Measurements from ENCODE around the gene AGO4.
A peak's percentile ranks its signal among the peaks of the same experiment; 100 is the strongest.
"Not testable (repeated sequence)": the region's sequence is repeated elsewhere in the genome, so short reads cannot be mapped to it uniquely, and the experiment has no call there.

AGO4 gene

DNA sequence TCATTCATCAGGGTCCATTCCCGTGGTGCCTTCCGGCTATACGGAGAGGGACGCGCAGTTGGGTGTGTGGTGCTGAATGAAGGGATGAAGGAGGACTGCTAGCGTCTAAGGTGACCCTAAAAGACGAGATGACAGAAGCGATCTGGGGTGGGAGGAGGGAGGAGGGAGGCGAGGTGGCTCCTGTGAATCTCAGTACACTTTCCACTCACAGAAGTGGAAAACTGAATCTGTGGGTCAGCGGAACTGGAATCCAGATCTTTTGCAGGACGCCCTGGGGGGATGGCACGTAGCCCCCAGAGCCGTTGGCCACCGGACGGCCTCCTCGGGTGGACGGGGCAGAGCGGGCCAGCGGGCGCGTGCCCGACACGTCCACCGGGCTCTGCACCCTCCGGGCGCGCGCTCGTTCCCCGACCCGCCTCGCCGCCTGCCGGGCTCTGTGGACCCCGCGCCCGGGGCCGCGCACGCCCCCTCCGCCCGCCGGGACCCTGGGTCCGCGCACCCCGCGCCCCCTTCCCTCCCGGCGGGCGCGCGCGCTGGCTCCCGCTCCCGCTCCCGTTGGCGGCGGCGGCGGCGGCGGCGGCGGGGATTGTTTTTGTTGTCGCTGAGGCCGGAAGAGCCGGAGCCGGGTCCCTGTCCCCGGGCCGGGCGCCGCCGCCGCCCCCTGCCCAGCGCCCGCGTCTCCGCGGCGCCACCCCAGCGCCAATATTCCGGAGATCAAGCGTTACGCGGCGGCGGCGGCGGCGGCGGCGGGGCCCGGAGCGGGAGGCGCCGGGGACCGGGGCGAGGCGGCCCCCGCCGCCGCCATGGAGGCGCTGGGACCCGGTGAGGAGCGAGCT lies at the start of gene AGO4:
Gene AGO4 (plus strand): TSS at position 403 of the 836 bp plus-strand sequence. CDS start 401 bp downstream, at position 804.
- peak in 1 of 2 donors; percentile 4 for DNase-seq (ENCODE audit: low read depth in 2 of 2)

DNA sequence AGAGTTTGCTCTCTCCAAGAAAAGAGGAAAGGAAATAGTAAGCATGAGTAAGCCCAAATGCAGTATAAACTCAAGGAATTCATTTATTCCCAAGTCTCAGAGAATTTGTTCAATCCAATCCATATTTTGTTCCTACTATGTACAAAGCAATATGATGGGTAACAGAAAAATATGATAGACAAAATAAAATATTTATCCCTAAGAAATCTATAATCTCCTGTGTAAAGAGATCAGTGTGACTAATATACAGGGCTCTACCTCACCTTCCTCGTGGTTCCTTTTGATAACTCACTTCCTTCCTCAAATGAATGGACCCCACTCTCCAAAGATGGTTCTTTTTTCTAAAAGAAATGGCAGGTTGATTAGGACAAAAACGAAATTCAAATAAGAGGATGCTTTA lies 45.7 kb upstream of the AGO4 start:
- no peak for DNase-seq (ENCODE audit: low read depth in 2 of 2)

DNA sequence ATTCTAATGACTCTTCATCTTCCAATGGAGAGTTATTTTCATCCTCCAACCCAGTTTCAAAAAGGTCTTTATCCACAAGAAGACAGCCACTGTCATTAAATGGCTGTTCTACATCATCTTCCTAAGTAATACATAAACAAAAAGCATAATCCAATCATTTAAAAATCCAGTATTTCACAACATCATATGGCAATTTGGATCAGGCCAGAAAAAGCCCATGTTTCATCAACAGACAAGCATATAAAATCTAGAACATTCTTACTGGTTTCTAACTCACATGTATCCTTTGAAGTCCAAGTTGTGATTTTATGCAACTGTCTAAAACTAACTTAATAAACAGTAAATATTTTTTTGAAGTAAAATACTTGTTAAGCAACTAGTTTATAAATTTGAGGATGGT lies 44.6 kb upstream of the AGO4 start:
- DNase-seq (ENCODE audit: low read depth in 2 of 2) = no peak

DNA sequence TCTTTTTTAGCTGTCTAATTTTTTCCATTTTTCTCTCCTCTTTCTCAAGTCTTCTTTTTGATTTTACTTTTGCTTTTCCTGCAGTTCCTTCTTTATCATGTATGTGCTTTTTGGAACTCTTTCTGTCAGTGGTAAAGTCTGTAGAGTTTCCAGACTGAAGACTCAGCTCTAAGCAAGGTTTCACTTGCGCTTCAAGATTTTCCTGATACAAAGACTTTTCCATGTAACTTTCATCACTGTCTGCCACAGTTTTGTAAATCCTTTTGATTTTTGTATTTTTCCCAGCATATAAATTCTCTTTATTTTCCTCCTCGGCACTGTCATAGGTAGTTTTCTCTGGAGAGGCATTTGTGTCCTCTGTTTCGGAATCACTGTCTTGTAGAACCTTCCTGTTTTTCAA lies 43.5 kb upstream of the AGO4 start:
- DNase-seq (ENCODE audit: low read depth in 2 of 2) = no peak

DNA sequence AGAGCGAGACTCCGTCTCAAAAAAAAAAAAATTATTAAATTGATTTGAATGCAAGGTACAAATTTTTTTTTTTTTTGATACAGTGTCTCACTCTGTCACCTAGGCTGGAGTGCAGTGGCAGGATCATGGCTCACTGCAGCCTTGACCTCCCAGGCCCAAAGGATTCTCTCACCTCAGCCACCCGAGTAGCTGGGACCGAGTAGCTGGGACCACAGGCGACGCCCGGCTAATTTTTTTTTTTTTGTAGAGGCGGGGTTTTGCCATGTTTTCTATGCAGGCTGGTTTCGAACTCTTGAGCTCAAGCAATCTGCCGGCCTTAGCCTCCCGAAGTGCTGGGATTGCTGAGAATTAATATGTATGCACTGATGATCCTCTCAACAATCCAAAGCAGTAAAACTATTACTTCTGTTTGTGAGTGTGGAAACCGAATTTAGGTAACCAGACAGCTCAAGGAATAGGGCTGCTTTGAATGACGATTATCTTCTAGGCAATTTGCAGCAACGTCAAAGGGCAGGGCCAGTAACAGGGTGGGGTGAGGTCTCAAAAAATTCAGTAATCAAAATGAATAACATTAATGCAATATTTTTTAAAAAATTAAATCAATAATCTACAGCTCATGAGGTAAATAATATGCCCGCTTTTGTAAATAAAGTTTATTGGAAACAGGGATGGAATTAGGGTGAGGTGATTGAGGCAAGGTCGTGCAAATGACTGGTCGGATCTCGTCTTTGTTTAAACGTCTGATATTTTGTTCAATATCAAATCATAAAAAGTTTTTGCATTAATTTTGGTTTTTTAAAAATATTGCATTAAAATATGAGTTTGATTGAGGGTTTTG lies 39.2 kb upstream of the AGO4 start:
- no peak for DNase-seq (ENCODE audit: low read depth in 2 of 2)

DNA sequence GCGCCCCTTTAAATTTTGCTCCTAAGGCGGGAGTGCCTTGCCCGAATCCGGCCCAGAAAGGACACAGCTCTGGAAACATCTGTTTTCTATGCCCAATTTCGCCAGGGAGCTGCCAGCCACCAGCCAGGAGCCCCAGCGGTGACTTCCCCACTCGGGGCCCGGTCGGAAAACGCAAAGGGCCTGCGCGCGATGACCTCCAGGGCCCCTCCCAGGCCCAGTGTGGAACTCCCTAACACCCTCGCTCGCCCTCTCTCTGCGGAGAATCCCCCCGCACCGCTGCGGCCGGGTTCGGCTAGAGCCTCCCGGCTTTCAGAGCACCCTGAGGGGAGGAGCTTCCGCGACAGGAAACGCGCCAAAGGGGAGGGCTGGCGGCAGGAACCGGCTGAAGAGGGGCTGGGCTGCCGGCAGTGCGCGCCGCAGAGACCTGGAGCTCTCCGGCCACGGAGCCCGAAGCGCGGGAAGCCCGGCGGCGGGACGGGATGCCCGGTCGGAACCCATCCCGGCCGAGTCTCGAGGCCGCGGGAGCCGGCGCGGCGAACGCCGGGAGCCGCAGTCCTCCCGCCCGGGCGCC lies 38.5 kb upstream of the AGO4 start:
- peak; percentile 48 to 62 for DNase-seq (ENCODE audit: low read depth in 2 of 2)

DNA sequence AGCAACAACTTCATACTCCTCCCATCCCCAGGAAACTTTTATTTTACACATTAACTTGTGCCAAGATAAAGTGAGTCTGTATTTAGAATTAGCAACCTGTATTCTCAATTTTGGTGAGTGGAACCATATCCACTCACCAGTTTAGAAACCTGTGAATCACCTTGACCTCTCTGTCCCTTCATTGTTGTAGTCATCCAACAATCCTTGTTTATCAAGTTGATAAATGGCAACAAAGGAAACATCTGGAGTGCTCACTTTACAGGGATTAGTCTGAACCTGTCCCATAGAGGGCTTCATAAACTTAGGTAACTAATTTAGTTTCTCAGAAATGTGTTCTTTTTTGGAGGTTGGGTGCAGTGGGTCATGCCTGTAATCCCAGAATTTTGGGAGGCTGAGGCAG lies 34.1 kb upstream of the AGO4 start:
- no peak for DNase-seq (ENCODE audit: low read depth in 2 of 2)

DNA sequence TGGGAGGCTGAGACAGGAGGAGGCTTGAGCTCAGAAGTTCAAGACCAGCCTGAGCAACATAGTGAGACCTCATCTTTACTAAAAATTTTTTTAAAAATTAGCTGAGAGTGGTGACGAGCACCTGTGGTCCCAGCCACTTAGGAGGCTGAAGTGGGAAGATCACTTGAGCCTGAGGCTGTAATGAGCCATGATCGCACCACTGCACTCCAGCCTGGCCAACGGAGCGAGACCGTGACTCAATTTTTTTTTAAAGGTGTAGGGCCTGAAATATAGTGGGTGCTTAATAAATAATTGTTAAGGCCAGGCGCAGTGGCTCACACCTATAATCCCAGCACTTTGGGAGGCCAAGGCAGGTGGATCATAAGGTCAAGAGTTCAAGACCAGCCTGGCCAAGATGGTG lies 31.6 kb upstream of the AGO4 start:
- DNase-seq (ENCODE audit: low read depth in 2 of 2) = not testable (repeated sequence)

DNA sequence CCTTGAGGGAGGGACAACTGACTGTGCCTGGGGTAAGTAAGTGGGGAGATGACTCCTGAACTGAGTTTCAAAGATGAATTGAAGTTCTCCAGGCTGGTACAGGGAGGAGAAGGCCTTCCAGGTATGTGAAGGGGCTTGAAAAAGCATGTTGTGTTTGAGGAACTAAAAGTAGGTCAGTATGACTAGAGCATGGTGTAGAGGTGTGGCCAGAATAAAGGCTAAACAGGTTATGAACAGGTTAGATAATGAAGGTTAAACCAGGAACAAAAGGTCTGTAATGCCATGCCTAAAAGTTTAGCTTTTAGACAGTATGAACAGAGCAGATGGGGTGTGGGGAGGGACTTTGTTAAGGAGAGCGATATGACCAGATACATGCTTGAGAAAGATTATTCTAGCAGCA lies 30.7 kb upstream of the AGO4 start:
- DNase-seq (ENCODE audit: low read depth in 2 of 2) = no peak

DNA sequence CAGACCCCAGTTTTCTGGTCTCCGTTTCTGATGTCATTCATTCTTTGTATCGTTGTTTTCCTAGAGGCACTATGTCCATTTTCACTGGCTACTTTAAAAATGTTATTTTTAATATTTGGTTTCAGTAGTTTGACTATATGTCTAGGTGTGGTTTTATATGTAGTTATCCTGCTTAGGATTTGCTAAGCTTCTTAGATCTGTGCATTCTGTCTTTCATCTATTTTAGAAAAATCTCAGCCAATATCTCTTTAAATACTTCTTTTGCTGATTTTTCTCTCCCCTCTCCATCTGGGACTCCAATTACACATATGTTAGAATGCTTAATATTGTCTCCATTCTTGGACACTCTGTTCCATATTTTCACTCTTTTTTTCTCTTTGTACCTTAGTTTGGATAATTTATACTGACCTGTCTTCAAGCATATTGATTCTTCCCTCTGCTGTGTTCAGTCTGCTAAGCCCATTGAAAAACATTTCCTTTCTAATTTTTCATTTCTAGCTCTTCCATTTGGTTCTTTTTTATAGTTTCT lies 24.7 kb upstream of the AGO4 start:
- no peak for DNase-seq (ENCODE audit: low read depth in 2 of 2)

DNA sequence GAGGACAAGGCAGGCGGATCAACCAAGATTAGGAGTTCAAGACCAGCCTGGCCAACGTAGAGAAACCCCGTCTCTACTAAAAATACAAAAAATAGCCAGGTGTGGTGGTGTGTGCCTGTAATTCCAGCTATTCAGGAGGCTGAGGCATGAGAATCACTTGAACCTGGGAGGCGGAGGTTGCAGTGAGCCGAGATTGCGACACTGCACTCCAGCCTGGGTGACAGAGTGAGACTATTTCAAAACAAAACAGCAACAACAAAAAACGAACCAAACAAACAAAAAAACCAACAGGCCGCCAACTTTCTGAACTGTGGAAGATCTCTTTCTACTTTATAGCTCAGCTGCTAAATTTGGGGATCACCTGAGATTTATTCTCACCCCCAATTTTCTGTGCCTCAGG lies 23.5 kb upstream of the AGO4 start:
- not testable (repeated sequence) for DNase-seq (ENCODE audit: low read depth in 2 of 2)

DNA sequence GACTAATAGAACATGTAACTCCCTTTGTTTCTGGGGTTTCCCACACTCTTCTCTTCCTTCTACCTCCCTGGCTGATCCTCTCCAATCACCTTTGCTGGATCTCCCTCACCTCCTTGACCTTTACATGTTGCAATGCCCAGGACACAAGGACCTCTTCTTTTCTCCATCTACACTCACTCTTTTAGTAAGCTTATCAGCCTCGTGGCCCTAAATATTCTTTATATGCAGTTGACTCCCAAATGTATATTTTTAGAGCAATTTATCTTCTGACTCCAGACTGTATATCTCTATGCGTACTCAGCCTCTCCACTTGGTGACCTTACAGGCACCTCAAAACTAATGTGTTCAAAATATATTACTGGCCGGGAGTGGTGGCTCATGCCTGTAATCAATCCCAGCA lies 19.7 kb upstream of the AGO4 start:
- no peak for DNase-seq (ENCODE audit: low read depth in 2 of 2)

DNA sequence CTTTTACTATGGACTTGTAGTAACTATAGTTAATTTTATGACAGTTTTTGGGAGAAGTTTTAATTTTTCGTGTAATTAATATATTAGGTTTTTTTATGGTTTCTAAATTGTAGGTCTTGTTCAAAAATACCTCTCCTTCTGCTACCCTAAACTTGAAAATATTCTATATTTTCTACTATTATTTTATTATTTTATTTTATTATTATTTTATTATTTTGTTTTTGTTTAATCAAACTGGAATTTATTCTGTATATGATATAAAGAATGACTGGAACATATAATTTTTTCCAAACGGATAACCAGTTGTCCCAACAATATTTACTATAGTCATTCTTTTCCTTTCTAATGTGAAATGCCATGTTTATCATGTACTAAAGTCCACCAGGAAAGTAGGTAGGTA lies 17.1 kb upstream of the AGO4 start:
- DNase-seq (ENCODE audit: low read depth in 2 of 2) = no peak

DNA sequence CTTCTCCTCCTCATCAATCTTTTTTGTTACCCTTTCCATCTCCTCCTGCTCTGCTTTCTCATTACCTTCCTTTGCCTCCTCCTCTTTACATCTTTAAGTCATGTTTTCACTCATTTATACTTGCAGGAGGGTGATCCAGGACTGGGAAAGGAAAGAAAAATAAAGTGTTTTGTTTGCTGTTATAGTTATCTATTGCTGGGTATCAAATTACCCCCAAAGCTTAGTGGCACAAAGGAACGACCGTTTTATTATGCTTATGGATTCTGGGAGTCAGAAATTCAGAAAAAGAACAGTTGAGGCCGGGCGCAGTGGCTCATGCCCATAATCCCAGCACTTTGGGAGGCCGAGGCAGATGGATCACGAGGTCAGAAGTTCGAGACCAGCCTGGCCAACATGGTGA lies 12.5 kb upstream of the AGO4 start:
- no peak for DNase-seq (ENCODE audit: low read depth in 2 of 2)

DNA sequence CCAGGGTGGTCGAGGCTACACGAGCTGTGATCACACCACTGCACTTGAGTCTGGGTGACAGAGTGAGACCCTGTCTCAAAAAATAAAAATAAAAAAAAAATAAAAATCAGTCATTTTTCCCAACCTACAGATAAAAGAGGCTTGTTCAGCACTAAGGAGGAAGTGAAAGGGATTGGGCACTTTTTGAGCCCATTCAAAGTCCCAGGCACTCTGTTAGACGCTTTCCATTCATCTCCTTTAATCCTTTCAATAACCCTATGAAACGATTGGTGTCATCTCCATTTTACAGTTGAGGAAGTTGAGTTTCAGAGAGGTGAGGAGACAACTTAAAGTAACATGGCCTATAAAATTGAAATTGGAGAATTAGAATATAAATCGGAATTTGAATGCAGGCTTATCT lies 10.4 kb upstream of the AGO4 start:
- no peak for DNase-seq (ENCODE audit: low read depth in 2 of 2)

DNA sequence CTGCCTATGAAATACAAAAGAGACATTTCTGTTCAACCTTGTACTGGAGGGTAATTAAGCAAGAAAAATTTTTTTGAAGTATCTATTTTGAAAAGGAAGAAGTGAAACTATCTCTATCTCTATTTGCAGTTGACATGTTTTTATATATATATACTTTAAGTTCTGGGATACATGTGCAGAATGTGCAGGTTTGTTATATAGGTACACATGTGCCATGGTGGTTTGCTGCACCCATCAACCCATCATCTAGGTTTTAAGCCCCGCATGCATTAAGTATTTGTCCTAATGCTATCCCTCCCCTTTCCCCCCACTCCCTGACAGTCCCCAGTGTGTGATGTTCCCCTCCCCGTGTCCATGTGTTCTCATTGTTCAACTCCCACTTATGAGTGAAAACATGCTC lies 9.8 kb upstream of the AGO4 start:
- not testable (repeated sequence) for DNase-seq (ENCODE audit: low read depth in 2 of 2)

DNA sequence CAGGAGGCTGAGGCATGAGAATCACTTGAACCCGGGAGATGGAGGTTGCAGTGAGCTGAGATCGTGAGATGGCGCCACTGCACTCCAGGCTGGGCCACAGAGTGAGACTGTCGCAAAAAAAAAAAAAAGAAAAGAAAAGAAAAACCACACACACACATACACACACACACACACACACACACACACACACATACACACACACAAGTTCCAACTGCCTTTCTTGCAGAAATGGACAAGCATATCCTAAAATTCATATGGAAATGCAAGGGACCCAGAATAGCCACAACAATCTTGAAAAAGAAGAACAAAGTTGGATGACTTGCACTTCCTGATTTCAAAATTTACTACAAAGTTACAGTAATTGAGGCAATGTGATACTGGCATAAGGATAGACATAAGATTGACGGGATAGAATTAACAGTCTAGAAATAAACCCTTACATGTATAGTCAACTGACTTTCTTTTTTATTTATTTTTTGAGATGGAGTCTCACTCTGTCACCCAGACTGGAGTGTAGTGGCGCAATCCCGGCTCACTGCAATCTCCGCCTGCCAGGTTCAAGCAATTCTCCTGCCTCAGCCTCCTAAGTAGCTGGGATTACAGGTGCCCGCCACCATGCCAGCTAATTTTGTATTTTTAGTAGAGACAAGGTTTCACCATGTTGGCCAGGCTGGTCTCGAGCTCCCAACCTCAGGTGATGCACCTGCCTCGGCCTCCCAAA lies 7.5 kb upstream of the AGO4 start:
- not testable (repeated sequence) for DNase-seq (ENCODE audit: low read depth in 2 of 2)

DNA sequence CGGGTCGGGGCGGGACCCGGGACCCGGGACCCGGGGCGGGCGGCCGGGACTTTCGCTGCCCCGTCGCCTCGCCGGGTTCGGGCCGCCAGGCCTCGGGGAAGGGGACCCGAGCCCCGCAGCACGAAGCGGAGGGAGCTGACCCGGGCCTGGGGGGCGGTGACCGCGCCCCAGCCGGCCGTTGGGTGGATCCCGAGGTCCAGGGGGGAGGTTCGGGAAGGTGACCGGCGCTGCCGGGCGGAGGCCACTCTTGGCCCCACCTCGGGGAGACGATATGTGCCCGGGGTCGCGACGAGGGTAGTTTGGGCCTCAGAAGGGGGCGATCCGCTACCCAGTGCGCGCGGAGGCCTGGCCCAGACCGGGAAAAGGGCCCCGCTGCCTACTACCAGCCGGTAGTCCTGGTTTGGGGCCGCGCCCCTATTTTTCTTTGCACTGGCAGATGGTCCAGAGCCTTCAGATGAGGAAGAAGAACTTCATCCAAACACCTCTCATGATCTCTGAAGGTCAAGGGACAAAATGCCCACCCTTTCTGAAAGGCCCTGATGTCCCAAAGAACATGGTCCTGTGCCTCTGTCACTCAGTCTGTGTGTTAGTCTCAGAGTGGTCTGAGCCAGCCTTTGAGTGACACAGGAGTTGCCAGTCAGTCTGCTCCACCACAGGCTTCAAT lies 766 bp downstream of the AGO4 start:
- no peak for DNase-seq (ENCODE audit: low read depth in 2 of 2)

DNA sequence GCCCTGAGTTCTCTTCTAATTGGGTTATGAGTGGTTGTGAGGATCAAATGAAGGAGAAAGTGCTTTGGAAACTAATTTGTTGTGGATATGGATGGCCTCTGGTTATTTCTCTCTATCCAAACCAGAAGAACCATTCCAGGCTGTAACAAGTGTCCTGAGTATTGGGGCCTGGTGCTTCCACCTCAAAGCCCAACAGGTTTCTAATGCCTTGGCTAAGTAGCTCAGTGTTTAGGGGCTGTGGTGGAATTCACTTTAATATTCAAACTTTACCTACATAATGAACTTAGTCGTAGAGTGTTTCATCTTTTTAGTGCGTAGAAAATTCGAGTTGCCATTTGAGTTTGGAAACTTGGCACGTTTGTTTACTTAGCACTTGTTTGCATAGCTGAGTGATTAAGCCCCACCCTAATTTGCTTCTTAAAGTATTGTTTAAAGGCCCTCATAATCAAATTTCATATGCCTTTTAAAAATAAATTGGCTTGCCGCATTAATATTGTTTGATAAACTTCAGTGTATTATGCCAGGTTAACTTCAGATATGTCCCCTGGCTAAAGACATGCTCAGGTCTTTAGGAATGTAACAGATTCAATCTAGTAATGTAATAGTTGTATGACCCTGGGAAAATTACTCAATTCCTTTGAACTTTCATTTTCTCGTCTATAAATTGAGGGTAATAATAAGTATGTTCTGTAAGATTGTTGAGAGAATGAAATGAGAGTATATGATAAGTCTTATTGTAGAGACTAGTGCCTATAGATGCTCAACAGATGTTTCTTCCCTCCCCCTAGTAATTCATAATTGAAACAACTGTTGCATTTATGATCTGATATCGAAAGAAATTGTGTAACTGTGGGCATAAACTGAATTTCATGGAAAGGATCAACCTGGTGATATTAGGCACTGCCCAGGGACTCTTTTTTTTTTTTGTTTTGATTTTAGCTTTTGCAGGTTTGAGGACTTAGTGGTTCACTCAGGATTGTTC lies 1.6 kb downstream of the AGO4 start:
- no peak for DNase-seq (ENCODE audit: low read depth in 2 of 2)

All from stimulated activated CD4-positive, alpha-beta T cell treated with anti-CD3 and anti-CD28 coated beads, Interleukin-1b, Interleukin-23, amount 100 ng/mL, for 1 hour (primary cell).